GM23338 (cell line): Measurements from ENCODE around the gene PSD4. TPM values are rescaled to one million over a fixed set of nuclear protein-coding genes. Genes with fewer than 3 reads are reported as not detected.

Experiments used
- ATAC-seq: fragments of 200-7000 bp; cut with Tn5 transposase; 3 replicates; pipeline ENCODE4 v1.9.1; 2020
- DNase-seq: peaks from one replicate; pipeline ENCODE4 v3.0.0-alpha.2; 2015; ENCODE audit warnings: low spot score
- H2AFZ ChIP-seq: fragments of 200-600 bp; sonication (generic); 2 replicates; pipeline ENCODE4 v1.8.0; 2016; ENCODE audit warnings: antibody characterized with exemption, mild to moderate bottlenecking, moderate library complexity
- H3F3A ChIP-seq: fragments of 200-600 bp; sonication (generic); replicated peaks from 2 replicates; pipeline ENCODE4 v1.8.0; 2017; ENCODE audit warnings: antibody characterized with exemption, mixed run types, low read depth
- H3K27ac ChIP-seq: fragments of 200-600 bp; sonication (generic); 2 replicates; pipeline ENCODE4 v1.6.1; 2016; ENCODE audit warnings: low read depth
- H3K27me3 ChIP-seq: fragments of 200-600 bp; sonication (generic); 2 replicates; pipeline ENCODE4 v1.8.0; 2016; ENCODE audit warnings: mild to moderate bottlenecking, mixed run types, moderate library complexity; ENCODE audit not compliant: insufficient read depth
- H3K36me3 ChIP-seq: fragments of 200-600 bp; sonication (generic); 2 replicates; pipeline ENCODE4 v1.8.0; 2016; ENCODE audit warnings: mild to moderate bottlenecking; ENCODE audit not compliant: insufficient read depth
- H3K4me1 ChIP-seq: fragments of 200-600 bp; sonication (generic); 2 replicates; pipeline ENCODE4 v1.8.0; 2016; ENCODE audit warnings: mild to moderate bottlenecking, moderate library complexity; ENCODE audit not compliant: insufficient read depth
- H3K4me2 ChIP-seq: fragments of 200-600 bp; sonication (generic); 2 replicates; pipeline ENCODE4 v1.7.1; 2017; ENCODE audit warnings: mixed run types
- H3K4me3 ChIP-seq: fragments of 200-600 bp; sonication (generic); 2 replicates; pipeline ENCODE4 v1.6.1; 2016; ENCODE audit warnings: mixed run types
- H3K79me2 ChIP-seq: fragments of 200-600 bp; sonication (generic); replicated peaks from 2 replicates; pipeline ENCODE4 v1.8.0; 2017; ENCODE audit warnings: mild to moderate bottlenecking; ENCODE audit not compliant: insufficient read depth
- H3K9me2 ChIP-seq: fragments of 200-600 bp; sonication (generic); 2 replicates; pipeline ENCODE4 v1.8.0; 2017; ENCODE audit not compliant: insufficient read depth
- H4K20me1 ChIP-seq: fragments of 200-600 bp; sonication (generic); replicated peaks from 2 replicates; pipeline ENCODE4 v1.8.0; 2017; ENCODE audit warnings: mild to moderate bottlenecking; ENCODE audit not compliant: insufficient read depth
- H3K27ac Mint-ChIP-seq: 2 replicates; pipeline ENCODE4 v1.8.0; 2020; ENCODE audit warnings: inconsistent platforms, mild to moderate bottlenecking, moderate library complexity, mixed read lengths
- H3K27me3 Mint-ChIP-seq: 3 replicates; pipeline ENCODE4 v1.8.0; 2022; ENCODE audit warnings: low read depth, mild to moderate bottlenecking, moderate library complexity, mixed read lengths, inconsistent platforms; ENCODE audit not compliant: insufficient read depth, poor library complexity
- H3K36me3 Mint-ChIP-seq: 3 replicates; pipeline ENCODE4 v1.8.0; 2021; ENCODE audit warnings: low read depth, mild to moderate bottlenecking, inconsistent platforms, moderate library complexity, mixed read lengths
- H3K4me1 Mint-ChIP-seq: 3 replicates; pipeline ENCODE4 v1.8.0; 2020; ENCODE audit warnings: mild to moderate bottlenecking, inconsistent platforms, mixed read lengths
- H3K4me3 Mint-ChIP-seq: 3 replicates; pipeline ENCODE4 v1.8.0; 2021; ENCODE audit warnings: moderate library complexity, mild to moderate bottlenecking, inconsistent platforms, mixed read lengths
- H3K9me3 Mint-ChIP-seq: 3 replicates; pipeline ENCODE4 v1.8.0; 2020; ENCODE audit warnings: moderate library complexity, mild to moderate bottlenecking, inconsistent platforms, mixed read lengths
- CREB1 ChIP-seq: fragments of 250-450 bp; sonication (Bioruptor Pico); IDR thresholded peaks from 2 replicates; pipeline ENCODE4 v1.5.0; 2020; ENCODE audit warnings: low read depth, mild to moderate bottlenecking, moderate library complexity
- EZH2phosphoT487 ChIP-seq: fragments of 200-600 bp; sonication (generic); IDR thresholded peaks from one replicate; pipeline ENCODE4 v1.8.1; 2018; ENCODE audit warnings: antibody characterized with exemption; ENCODE audit not compliant: unreplicated experiment
- JUNB ChIP-seq: IDR thresholded peaks from one replicate; pipeline ENCODE4 v1.6.1; 2016; ENCODE audit warnings: antibody characterized with exemption; ENCODE audit not compliant: unreplicated experiment
- NANOG ChIP-seq: IDR thresholded peaks from 2 replicates; pipeline ENCODE4 v1.6.1; 2016; ENCODE audit warnings: antibody characterized with exemption, borderline replicate concordance
- POLR2AphosphoS5 ChIP-seq: IDR thresholded peaks from 2 replicates; pipeline ENCODE4 v1.6.1; 2016; ENCODE audit warnings: antibody characterized with exemption, low read depth
- STAT1 ChIP-seq: IDR thresholded peaks from one replicate; pipeline ENCODE4 v1.6.1; 2016; ENCODE audit warnings: antibody characterized with exemption; ENCODE audit not compliant: unreplicated experiment
- ZNF114 ChIP-seq: fragments of 250-450 bp; sonication (Bioruptor Pico); IDR thresholded peaks from 2 replicates; pipeline ENCODE4 v1.5.0; 2020; ENCODE audit warnings: mild to moderate bottlenecking, moderate library complexity
- polyA plus RNA-seq: library from polyadenylated mRNA; unstranded; fragments of >200 nt; fragmentation: Nextera tagmentation; extraction: Ambion mirVana; gene quantifications from 2 replicates; pipeline ENCODE4 v1.2.1, GENCODE V29; 2016
- total RNA-seq: library from RNA; depleted of rRNA; stranded (reverse); fragments of >200 nt; shearing (Covaris generic); gene quantifications from 2 replicates; pipeline ENCODE4 v1.2.3, GENCODE V29; 2014
- TF ChIP-seq, protein P1 (sequence below): fragments of 250-450 bp; sonication (Bioruptor Pico); IDR thresholded peaks from 2 replicates; pipeline ENCODE4 v1.5.0; 2020; ENCODE audit warnings: mild to moderate bottlenecking, moderate library complexity
- TF ChIP-seq, protein P2 (sequence below), 2 experiments: fragments of 200-600 bp in 1 of 2; sonication (generic) in 1 of 2; conservative IDR thresholded peaks; 2 replicates each; pipeline versions ENCODE4 v1.5.1 to v1.6.1; 2016 to 2017; ENCODE audit warnings: antibody characterized with exemption in 2 of 2, low read depth in 2 of 2, mild to moderate bottlenecking in 2 of 2, moderate library complexity in 1 of 2
- TF ChIP-seq, protein P3 (sequence below): IDR thresholded peaks from 2 replicates; pipeline ENCODE4 v1.6.1; 2016; ENCODE audit warnings: antibody characterized with exemption

Gene PSD4
- total and polyA plus RNA-seq, 2 experiments from 2014 or later, result 0.06 to 0.66 TPM

DNA sequence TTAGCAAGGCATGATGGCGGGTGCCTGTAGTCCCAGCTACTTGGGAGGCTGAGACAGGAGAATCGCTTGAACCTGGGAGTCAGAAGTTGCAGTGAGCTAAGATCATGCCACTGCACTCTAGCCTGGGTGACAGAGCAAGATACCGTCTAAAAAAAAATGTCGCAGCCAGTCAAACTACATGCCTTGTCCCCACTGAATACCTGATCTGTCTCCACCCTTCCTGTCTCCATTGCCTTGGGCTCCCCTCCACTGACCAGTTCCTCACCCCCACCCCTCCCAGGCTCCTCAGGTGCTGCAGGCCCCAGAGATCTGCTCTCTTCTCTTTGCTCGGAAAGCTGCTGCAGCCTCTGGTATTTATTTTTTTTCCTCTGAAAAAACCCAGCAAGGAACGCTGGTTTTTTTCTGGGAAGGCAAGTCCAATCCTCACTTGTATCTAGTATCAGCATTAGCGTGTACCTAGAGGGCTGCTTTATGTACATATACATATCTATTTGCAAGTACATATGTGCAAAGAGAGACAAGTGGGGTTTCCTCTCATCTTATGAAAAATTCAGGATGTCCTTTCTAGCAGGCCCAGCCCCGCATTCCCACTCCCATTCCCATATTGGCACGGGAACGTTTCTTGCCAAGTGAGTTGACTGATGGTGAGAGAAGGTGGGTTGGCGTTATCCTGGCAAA, 4.4 kb downstream of the PSD4 start:
- peaks cover 30% of the 10 kb centered on the region for H3K4me1 Mint-ChIP-seq
- no peaks in the 10 kb centered on the region for H3K9me2 ChIP-seq
- no peak for DNase-seq
- no peak overlapping the region for H3K27ac ChIP-seq
- no peak overlapping the region for H3K4me3 Mint-ChIP-seq
- H3K27me3 Mint-ChIP-seq, result peaks cover 7% of the 10 kb centered on the region
- no peaks in the 10 kb centered on the region for H3F3A ChIP-seq
- no peaks in the 10 kb centered on the region for H3K36me3 Mint-ChIP-seq
- ATAC-seq, result no peak
- H3K27me3 ChIP-seq, result no peaks in the 10 kb centered on the region
- no peaks in the 10 kb centered on the region; the same call in 1 of the 2 replicates for H3K4me1 ChIP-seq
- H3K36me3 ChIP-seq, result no peaks in the 10 kb centered on the region
- H4K20me1 ChIP-seq, result no peaks in the 10 kb centered on the region
- no peak overlapping the region for H3K4me2 ChIP-seq
- H3K9me3 Mint-ChIP-seq, result no peaks in the 10 kb centered on the region
- no peak overlapping the region for H2AFZ ChIP-seq
- no peak overlapping the region for H3K4me3 ChIP-seq
- no peak overlapping the region for H3K27ac Mint-ChIP-seq
- H3K79me2 ChIP-seq, result no peaks in the 10 kb centered on the region
- TF ChIP-seq EZH2phosphoT487, result no peak

DNA sequence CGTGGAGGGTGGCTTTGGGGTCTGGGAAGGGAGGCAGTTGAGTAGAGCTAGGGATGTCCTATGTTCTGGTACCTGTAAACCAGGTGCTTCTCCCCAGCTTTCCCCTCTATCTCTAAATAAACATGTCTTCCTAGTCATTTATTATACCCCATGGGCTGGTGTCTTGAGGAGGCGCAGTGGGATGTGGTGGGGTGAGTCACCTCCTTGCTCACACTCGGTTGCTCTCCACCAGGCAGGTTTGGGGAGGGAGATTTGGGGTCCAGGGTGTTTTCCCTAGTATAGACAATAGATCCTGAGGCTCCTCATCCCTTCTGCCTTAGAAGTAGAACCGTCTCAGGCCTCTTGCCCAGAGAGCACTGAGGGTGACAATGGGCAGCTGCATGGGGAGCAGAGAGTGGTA, 5.1 kb downstream of the PSD4 start:
- Mint-ChIP-seq H3K27ac (no peak overlapping the region), H3K4me1 (peaks cover 25% of the 10 kb centered on the region), H3K4me3 (no peak overlapping the region), H3K36me3 (no peaks in the 10 kb centered on the region), H3K27me3 (peaks cover 7% of the 10 kb centered on the region), H3K9me3 (no peaks in the 10 kb centered on the region)
- ATAC-seq, result no peak
- H4K20me1 ChIP-seq, result no peaks in the 10 kb centered on the region
- H3K4me3 ChIP-seq, result no peak overlapping the region
- no peak overlapping the region for H3K4me2 ChIP-seq
- H3K4me1 ChIP-seq, result no peaks in the 10 kb centered on the region; the same call in 1 of the 2 replicates
- no peaks in the 10 kb centered on the region for H3K27me3 ChIP-seq
- H3K9me2 ChIP-seq, result no peaks in the 10 kb centered on the region
- no peak for DNase-seq
- H3K36me3 ChIP-seq, result no peaks in the 10 kb centered on the region
- H3K27ac ChIP-seq, result no peak overlapping the region
- H3F3A ChIP-seq, result no peaks in the 10 kb centered on the region
- H2AFZ ChIP-seq, result no peak overlapping the region
- no peaks in the 10 kb centered on the region for H3K79me2 ChIP-seq
- no peak for TF ChIP-seq NANOG
- no peak for TF ChIP-seq CREB1
- TF ChIP-seq, protein P1, sequence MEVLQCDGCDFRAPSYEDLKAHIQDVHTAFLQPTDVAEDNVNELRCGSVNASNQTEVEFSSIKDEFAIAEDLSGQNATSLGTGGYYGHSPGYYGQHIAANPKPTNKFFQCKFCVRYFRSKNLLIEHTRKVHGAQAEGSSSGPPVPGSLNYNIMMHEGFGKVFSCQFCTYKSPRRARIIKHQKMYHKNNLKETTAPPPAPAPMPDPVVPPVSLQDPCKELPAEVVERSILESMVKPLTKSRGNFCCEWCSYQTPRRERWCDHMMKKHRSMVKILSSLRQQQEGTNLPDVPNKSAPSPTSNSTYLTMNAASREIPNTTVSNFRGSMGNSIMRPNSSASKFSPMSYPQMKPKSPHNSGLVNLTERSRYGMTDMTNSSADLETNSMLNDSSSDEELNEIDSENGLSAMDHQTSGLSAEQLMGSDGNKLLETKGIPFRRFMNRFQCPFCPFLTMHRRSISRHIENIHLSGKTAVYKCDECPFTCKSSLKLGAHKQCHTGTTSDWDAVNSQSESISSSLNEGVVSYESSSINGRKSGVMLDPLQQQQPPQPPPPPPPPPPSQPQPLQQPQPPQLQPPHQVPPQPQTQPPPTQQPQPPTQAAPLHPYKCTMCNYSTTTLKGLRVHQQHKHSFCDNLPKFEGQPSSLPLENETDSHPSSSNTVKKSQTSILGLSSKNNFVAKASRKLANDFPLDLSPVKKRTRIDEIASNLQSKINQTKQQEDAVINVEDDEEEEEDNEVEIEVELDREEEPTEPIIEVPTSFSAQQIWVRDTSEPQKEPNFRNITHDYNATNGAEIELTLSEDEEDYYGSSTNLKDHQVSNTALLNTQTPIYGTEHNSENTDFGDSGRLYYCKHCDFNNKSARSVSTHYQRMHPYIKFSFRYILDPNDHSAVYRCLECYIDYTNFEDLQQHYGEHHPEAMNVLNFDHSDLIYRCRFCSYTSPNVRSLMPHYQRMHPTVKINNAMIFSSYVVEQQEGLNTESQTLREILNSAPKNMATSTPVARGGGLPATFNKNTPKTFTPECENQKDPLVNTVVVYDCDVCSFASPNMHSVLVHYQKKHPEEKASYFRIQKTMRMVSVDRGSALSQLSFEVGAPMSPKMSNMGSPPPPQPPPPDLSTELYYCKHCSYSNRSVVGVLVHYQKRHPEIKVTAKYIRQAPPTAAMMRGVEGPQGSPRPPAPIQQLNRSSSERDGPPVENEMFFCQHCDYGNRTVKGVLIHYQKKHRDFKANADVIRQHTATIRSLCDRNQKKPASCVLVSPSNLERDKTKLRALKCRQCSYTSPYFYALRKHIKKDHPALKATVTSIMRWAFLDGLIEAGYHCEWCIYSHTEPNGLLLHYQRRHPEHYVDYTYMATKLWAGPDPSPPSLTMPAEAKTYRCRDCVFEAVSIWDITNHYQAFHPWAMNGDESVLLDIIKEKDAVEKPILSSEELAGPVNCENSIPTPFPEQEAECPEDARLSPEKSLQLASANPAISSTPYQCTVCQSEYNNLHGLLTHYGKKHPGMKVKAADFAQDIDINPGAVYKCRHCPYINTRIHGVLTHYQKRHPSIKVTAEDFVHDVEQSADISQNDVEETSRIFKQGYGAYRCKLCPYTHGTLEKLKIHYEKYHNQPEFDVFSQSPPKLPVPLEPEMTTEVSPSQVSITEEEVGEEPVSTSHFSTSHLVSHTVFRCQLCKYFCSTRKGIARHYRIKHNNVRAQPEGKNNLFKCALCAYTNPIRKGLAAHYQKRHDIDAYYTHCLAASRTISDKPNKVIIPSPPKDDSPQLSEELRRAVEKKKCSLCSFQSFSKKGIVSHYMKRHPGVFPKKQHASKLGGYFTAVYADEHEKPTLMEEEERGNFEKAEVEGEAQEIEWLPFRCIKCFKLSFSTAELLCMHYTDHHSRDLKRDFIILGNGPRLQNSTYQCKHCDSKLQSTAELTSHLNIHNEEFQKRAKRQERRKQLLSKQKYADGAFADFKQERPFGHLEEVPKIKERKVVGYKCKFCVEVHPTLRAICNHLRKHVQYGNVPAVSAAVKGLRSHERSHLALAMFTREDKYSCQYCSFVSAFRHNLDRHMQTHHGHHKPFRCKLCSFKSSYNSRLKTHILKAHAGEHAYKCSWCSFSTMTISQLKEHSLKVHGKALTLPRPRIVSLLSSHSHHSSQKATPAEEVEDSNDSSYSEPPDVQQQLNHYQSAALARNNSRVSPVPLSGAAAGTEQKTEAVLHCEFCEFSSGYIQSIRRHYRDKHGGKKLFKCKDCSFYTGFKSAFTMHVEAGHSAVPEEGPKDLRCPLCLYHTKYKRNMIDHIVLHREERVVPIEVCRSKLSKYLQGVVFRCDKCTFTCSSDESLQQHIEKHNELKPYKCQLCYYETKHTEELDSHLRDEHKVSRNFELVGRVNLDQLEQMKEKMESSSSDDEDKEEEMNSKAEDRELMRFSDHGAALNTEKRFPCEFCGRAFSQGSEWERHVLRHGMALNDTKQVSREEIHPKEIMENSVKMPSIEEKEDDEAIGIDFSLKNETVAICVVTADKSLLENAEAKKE (CRISPR knock-in tag), result no peak
- TF ChIP-seq, protein P2, sequence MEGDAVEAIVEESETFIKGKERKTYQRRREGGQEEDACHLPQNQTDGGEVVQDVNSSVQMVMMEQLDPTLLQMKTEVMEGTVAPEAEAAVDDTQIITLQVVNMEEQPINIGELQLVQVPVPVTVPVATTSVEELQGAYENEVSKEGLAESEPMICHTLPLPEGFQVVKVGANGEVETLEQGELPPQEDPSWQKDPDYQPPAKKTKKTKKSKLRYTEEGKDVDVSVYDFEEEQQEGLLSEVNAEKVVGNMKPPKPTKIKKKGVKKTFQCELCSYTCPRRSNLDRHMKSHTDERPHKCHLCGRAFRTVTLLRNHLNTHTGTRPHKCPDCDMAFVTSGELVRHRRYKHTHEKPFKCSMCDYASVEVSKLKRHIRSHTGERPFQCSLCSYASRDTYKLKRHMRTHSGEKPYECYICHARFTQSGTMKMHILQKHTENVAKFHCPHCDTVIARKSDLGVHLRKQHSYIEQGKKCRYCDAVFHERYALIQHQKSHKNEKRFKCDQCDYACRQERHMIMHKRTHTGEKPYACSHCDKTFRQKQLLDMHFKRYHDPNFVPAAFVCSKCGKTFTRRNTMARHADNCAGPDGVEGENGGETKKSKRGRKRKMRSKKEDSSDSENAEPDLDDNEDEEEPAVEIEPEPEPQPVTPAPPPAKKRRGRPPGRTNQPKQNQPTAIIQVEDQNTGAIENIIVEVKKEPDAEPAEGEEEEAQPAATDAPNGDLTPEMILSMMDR (conservative IDR thresholded peaks at IDR 0.05; ENCODE audit: low read depth in 2 of 2), result no peak
- TF ChIP-seq, protein P3, sequence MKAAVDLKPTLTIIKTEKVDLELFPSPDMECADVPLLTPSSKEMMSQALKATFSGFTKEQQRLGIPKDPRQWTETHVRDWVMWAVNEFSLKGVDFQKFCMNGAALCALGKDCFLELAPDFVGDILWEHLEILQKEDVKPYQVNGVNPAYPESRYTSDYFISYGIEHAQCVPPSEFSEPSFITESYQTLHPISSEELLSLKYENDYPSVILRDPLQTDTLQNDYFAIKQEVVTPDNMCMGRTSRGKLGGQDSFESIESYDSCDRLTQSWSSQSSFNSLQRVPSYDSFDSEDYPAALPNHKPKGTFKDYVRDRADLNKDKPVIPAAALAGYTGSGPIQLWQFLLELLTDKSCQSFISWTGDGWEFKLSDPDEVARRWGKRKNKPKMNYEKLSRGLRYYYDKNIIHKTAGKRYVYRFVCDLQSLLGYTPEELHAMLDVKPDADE, result no peak
- no peak for TF ChIP-seq ZNF114 (CRISPR knock-in tag)
- no peak for TF ChIP-seq JUNB
- no peak for TF ChIP-seq POLR2AphosphoS5
- TF ChIP-seq STAT1, result no peak
